ENCODE results near the gene CCDC27. TPM values are rescaled to one million over a fixed set of nuclear protein-coding genes. Genes with fewer than 3 reads are reported as not detected.

Gene CCDC27
- total RNA-seq, 1 donor from 2014 or later, result 0.24 TPM

DNA sequence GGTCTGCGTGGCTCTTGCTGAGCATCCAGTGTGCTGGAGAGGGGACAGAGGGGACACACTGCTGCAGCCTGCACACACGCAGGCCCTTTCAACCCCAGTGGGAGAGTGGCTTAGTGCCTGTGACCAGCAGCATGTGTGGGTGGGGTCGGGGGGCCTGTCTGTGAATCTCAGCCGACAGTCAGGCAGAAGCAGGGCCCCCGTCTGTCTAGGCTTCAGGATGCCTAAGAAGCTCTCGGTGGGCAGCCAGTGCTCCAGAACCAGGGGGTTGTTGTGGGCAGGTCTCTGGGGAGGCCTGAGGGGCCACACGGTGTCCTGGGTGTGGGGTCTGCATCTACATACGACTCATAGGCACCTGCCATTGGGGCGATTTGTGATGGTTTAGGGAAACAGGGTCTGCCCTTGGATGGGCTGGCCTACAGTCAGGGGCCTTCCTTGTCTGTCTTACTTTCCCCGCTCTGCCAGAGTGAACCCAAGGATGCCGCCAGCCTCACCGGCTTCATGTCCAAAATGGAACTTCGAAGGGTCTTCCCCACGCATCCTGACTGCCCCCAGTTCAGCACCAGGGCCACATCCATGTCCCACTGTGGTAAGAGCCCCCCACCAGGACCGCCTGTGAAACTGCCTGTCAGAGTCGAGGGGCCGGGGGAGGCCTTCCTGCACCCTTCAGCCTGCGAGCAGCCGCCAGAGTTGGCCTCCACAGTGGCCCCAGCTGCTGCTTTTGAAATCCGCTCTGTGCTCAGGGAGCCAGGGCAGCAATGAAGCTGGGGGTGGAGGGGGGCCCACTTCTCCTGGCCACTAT, 1.6 kb downstream of the CCDC27 start:
- DNase-seq (ENCODE audit: low spot score), result no peak

GRCh38 chr1:3756394-3756793, 4.1 kb downstream of the CCDC27 start:
- DNase-seq (ENCODE audit: low spot score), result no peak

- DNase-seq (ENCODE audit: low spot score), result no peak
These were observed 6.9 kb downstream of the CCDC27 start for GRCh38 chr1:3759164-3759563.

DNA sequence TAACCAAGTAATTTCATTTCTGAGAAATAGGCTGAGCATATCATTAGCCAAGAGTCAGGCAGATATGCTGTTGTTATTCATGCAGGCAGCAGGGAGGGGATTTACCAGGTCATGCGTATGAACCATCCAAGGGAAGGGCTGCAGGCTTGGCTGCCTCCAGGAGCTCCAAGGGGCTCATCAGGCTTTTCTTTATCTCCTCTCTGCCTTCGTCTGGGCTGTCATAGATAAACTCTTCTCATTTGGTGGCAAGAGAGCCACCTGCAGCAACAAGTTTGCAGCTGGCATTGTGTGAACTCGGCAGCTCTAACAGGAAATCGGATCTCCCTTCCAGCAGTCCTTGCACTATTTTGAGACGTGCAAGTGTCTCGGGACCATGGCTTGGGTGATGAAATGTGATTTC, 7.5 kb downstream of the CCDC27 start:
- no peak for DNase-seq (ENCODE audit: low spot score)

DNA sequence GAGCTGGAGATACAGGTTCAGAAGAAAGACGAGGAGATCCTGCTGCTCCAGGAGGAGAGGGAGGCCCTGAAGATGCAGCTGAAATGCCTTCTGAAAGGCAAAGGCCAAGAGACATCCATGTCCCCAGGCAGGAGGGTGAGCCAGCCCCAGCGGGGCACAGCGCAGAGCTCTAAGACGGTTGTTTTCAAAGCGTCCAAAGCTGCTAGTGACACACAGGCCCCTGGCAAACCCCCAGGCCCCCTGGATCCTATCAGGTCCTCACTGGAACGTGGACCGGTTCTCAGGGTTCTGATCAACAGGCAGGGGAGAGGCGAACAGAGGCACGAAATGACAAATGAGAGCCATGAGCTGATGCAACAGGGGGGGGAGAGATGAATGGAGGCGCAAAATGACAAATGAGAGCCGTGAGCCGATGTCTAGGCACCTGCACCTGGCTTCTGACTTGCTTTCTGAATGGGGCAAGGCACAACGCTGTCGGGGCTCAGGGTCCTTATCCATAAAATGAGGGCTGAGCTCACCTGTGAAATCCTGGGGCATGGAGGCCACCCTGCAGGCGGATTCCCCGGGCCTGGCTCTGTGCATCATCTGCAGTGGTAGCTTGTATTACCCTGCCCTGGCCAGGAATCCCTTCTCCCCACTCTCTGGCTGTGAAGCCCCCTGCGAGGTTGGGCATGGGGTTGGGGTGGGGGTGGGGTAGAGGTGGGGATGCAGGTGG, 9.2 kb downstream of the CCDC27 start:
- no peak for DNase-seq (ENCODE audit: low spot score)

GRCh38 chr1:3762151-3762872, 10.1 kb downstream of the CCDC27 start:
- no peak for DNase-seq (ENCODE audit: low spot score)

GRCh38 chr1:3762873-3763228, 10.6 kb downstream of the CCDC27 start:
- DNase-seq (ENCODE audit: low spot score), result no peak

DNA sequence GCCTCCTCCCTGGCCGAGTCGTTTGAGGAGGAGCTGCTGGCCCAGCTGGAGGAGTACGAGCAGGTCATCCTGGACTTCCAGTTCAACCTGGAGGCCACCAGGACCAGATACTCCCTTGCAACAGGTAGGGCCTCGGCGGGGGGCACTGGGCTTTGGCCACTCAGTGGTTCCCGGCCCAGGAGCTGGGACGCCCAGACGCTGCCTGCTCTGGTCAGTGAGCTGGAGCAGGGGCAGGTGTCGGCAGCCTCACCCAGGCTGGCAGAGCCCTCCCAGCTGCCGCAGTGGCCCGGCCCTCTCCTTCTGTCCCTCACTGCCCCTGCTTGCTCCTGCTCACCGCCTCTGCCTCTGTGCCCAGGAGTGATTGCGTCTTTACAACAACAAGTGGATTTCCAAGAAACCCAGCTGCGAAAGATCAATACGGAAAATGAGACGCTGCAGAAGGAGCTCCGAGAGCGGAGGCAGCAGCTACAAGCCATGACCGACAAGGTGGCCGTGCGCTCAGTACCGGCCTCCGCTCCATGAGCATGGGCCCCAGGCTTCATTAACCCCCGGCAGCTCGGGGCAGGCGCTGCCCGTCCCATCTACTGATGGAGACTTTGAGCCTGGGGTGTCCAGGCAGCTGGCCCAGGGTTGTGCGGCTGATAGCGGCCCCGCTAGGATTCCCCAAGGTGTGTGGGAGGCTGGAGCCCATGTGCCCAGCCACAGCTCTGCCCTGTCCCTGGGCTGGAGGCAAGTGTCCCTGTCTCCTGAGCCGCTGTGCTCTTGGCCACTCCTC, 11.3 kb downstream of the CCDC27 start:
- DNase-seq (ENCODE audit: low spot score), result no peak

- no peak for DNase-seq (ENCODE audit: low spot score)
These were observed 15.2 kb downstream of the CCDC27 start for GRCh38 chr1:3767328-3767925.

GRCh38 chr1:3768811-3769390, 16.7 kb downstream of the CCDC27 start:
- DNase-seq (ENCODE audit: low spot score), result no peak

DNA sequence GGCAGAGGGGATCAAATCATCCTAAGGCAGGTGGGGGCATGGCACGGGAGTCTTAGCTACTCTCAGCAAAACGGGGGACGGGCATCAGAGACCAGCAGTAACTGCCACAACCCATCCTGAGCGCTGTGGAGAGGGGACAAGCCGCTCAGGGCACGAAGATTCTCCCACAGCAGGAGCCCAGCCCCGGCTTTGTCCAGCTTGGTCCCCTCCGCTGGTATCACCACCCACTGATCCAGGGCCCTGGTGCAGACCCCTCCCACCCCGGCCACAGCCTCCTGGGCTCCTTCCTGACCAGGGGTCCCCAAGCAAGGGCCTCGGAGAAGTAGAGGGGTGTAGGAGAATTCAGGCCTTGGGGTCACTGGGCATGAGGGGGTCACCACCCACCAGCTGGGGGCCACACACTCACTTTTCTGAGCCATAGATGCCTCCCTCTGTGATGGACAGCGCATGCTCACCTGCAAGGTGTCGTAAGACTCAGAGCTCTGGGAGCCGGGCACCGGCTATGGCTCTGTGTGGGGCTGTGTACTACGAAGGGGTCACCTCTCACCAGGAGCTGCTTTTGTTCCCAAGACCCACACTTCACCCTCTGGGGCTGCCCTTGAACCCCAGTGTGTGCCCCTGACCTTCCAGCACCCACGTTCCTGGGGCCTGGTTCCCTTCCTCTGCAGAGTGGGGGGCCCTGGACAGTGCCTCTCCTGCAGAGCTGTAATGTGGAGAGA, 18.0 kb downstream of the CCDC27 start:
- no peak for DNase-seq (ENCODE audit: low spot score)

DNA sequence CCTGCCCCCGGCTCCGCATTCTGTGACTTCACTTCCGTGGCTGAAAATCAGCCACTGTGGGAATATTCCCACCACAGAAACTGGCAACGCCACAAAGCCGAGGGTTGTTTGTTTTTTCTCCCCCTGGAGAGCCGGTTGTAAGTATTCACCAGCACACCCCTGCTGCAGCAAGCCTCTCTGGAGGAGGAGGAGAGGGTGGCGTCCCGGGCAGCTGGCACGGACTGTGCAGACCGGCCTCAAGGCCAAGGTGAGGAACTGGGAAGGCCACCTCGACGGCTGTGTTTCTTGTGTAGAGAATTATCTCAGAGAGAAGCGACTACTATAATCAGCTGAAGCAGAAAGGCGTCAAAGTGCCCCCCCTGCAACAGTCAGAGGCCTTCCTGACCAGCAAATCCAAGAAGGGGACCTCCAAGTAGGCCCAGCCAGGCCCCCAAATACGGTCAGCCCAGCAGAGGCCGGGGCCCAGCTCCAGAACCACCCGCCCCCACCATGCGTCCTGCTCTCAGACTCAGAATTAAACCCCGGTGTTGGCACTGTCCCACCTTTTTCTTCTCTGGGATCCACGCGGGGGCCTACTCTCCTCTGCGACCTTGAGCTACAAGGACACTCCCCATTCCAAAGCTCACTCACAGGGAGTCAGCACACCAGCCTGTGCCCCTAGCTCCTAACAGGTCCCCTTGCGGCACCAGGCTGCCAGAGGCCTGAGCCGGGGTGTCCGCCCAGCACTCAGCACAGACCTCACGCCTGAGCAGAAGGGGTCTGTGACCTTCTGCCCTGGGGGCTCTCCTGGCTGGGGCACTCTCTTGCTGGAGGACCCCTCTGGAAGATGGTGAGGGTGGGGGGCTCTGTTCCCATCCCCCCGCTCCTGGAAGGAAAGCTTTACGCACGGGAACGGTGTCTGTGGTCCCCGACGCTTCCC, 19.1 kb downstream of the CCDC27 start:
- peak; percentile 23 for DNase-seq (ENCODE audit: low spot score)

- DNase-seq (ENCODE audit: low spot score), result peak; percentile 90
These were observed 19.9 kb downstream of the CCDC27 start for GRCh38 chr1:3772027-3772714.

DNA sequence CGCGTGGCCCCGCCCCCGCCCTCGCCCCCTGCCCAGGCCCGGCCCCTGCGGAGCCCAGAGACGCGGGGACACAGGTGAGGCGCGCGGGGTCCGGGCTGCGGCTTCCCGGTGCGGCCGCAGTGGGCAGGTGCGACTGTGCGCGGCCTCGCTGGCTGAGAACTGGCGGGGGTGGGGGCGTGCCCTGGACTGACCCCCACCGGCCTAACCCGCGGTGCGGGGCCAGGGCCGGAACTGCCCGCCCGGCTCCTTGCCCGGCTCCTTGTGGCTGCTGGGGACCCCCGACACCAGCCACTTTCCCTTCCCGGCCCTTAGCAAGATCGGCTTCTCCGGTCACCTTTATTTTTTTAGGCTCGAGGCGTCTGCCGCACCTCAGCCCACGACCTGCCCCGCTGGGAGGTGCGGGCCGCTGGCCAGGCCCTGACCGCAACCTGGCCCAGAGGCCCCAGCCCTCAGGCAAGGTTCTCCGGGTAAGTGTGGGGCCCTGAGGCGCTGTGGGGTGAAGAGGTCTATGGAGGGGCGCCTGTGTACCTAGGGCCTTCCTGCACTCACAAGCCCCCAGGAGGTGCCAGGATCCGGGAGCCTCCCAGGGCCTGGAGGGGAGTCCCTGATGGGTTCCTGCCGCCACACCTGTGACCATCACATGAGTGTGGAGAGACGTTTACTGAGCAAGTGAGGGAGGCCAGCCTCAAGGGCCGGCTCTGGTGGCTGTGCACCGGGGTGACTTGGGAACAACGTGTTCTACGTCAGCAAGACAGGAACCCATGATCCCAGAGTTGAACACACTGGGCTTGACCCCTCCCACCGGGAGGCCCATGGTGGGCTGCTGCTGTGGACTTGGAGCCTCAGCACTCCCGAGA, 20.7 kb downstream of the CCDC27 start, which contains the start of gene SMIM1:
SMIM1 (plus strand) TSS at position 35 of the 857 bp plus-strand sequence. CDS start 2,625 bp downstream, outside the sequence.
- peak; percentile 60 for DNase-seq (ENCODE audit: low spot score)

DNA sequence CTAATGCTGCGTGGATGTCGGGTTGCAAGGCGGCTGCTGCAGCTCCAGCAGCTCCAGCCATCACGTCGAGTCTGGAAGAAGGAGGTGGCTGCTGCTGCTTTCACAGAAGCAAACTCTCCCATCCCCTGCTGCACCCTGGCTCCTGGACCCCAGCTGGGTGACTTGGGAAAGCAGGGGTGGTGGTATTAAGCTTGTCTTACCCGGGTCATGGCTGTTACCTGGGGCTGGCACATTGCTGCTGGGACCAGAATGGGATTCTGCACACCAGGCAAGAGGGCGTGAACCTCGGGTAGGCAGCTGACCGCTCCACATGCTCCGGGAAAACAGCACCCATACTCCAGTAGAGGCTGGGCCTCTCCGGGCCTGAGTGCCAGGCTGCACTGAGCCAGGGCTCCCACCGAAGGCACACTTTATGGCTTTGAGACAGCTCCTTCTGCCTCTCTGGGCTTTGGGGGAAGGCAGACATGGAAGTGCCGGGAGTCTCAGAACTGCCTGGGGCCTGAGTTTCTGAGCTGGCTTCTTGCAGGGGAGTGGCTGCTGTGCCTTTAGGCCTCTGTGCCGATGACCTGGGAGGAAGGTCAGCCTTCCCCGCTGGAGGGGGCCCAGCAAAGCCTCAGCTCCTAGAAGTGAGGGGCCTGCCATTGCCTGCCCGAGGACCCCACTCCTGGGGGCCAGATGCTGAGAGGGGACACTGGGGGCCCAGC, 21.5 kb downstream of the CCDC27 start:
- peak; percentile 17 for DNase-seq (ENCODE audit: low spot score)

DNA sequence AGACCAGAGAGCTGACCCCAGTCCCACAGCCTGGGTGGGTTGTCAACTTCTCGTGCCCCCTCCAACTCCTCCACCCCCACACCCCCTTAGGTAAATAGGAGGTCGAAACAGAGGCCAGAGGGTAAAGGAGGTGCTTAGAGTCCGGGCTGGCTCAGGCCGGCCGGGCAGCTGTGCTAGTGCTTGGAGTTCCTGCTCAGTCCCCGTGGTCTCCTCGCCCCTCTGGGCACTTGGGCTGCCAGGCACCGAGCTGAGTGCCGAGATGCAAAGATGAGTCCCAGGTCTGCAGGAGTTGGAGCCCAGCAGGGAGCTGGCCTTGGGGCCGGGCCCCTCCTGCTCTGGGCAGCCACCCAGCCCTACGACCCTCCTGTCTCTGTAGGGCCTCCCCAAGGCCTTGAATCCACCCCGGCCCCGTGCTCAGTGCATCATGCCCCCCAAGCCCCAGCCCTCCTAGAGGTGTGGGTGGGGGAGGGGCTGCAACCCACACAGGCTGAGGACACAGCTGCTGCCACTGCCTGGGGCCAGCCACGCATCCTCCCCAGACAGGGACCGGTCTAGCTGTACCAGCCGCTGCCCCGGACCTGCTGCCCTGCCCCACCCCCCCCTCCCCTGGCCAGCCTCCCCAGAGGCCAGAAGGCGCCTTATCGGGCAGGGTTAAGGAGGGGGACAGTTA, 22.2 kb downstream of the CCDC27 start:
- DNase-seq (ENCODE audit: low spot score), result no peak
